NCI-H128 (cell line): ENCODE data around the gene SLC1A4.

Experiments used
- DNase-seq: peaks from one replicate; lab custom pipeline; 2025; ENCODE audit not compliant: unreplicated experiment; lab: John Stamatoyannopoulos, UW

The SLC1A4 gene

GRCh38 chr2:65071499-65072180, 82.4 kb downstream of the SLC1A4 start:
- DNase-seq = no peak

- DNase-seq = no peak
These were observed 83.2 kb downstream of the SLC1A4 start for GRCh38 chr2:65072181-65072970.
